Natural killer cell treated with Interleukin-12 subunit alpha and Interleukin-12 subunit beta and Interleukin-15 and Interleukin-18, amount 100 ng/mL, for 72 hours (primary cell): ENCODE data around the gene NRSN1. TPM values are rescaled to one million over a fixed set of nuclear protein-coding genes. Genes with fewer than 3 reads are reported as not detected.

ENCODE experiments used
- ATAC-seq, 2 donors: fragments of 150-1000 bp; cut with Tn5 transposase in 1 of 2; sonication (Bioruptor Pico), chemical (Tn5 transposase) in 1 of 2; 2 replicates each; pipeline ENCODE4 v1.10.0; 2021
- DNase-seq: peaks from one replicate; pipeline ENCODE4 v3.0.0; 2022; ENCODE audit warnings: low spot score
- H3K27ac Mint-ChIP-seq, 2 donors: 1 replicate in 1 of 2; 2 replicates in 1 of 2; pipeline ENCODE4 v1.8.0; 2022; ENCODE audit warnings: mixed read lengths in 2 of 2, mild to moderate bottlenecking in 1 of 2, moderate library complexity in 1 of 2
- H3K27me3 Mint-ChIP-seq, 2 donors: 1 replicate in 1 of 2; 2 replicates in 1 of 2; pipeline ENCODE4 v1.8.0; 2022; ENCODE audit warnings: mixed read lengths in 2 of 2
- H3K36me3 Mint-ChIP-seq: one replicate; pipeline ENCODE4 v1.8.0; 2022; ENCODE audit warnings: mixed read lengths
- H3K4me1 Mint-ChIP-seq, 2 donors: 1 replicate in 1 of 2; 2 replicates in 1 of 2; pipeline ENCODE4 v1.8.0; 2022; ENCODE audit warnings: low read depth in 2 of 2, mixed read lengths in 2 of 2, mild to moderate bottlenecking in 1 of 2
- H3K4me3 Mint-ChIP-seq: one replicate; pipeline ENCODE4 v1.8.0; 2022; ENCODE audit warnings: mixed read lengths
- H3K9me3 Mint-ChIP-seq: 2 replicates; pipeline ENCODE4 v1.8.0; 2022; ENCODE audit warnings: mixed read lengths
- total RNA-seq, 2 donors: library from RNA; stranded (reverse); gene quantifications; one replicate each; pipeline ENCODE4 v1.2.3, GENCODE V29; 2022

Gene NRSN1
- total RNA-seq, 2 donors from 2014 or later, result not detected

DNA sequence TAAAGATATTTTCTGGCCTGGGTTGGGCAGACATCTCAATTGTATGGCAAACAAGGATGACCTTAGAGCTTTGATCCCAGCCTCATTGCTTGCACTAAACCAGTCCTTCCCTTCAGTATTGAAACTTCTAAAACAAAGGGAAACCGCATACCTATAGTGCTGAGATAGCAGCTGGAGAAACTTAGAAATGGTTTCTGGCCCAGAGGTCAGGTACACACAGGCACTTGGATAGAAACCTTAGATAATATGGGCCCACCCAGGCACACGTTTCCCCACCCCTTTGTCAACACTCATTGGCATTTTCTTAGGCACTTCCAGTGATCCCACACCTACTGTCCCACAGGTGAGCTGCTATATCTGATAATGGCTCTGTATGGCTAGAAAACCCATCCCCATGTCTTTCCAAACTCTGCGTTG lies 22.1 kb downstream of the NRSN1 start:
- H3K27ac Mint-ChIP-seq, result no peak overlapping the region
- H3K9me3 Mint-ChIP-seq, result peaks cover 7% of the 10 kb centered on the region
- no peaks in the 10 kb centered on the region for H3K36me3 Mint-ChIP-seq
- H3K27me3 Mint-ChIP-seq, result peaks cover 0 to 7% of the 10 kb centered on the region in 2 donors
- ATAC-seq (no peak), DNase-seq (no peak)
- H3K4me1 Mint-ChIP-seq, result no peaks in the 10 kb centered on the region
- no peak overlapping the region for H3K4me3 Mint-ChIP-seq

- Mint-ChIP-seq H3K36me3 (no peaks in the 10 kb centered on the region), H3K4me1 (no peaks in the 10 kb centered on the region), H3K4me3 (no peak overlapping the region), H3K27me3 (peaks cover 0 to 7% of the 10 kb centered on the region in 2 donors), H3K27ac (no peak overlapping the region), H3K9me3 (peaks cover 7% of the 10 kb centered on the region)
- ATAC-seq (no peak), DNase-seq (no peak)
Measured at GRCh38 chr6:24148684-24149083, 22.7 kb downstream of the NRSN1 start.

DNA sequence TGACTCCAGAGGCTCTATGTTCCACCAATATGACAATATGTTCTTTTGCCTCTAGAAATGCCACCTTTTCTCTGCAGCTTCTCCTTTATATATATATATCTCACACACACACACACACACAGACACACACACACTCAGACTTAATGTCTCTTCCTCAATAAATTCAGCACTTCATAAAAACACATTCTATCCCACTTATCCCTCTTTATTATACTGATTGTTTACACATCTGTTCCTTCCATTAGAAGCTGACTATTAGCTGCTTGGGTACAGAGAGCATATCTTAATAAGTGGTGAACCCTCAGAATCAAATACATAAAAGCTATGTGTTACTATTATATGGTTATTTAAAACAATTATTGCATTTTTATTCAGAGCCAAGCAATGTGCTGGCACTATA lies 23.3 kb downstream of the NRSN1 start:
- Mint-ChIP-seq H3K4me1 (no peaks in the 10 kb centered on the region), H3K27me3 (peaks cover 0 to 7% of the 10 kb centered on the region in 2 donors), H3K9me3 (peaks cover 7% of the 10 kb centered on the region), H3K27ac (no peak overlapping the region), H3K4me3 (no peak overlapping the region), H3K36me3 (no peaks in the 10 kb centered on the region)
- DNase-seq (no peak), ATAC-seq (no peak)

GRCh38 chr6:24149836-24150235 lies 23.8 kb downstream of the NRSN1 start:
- Mint-ChIP-seq H3K36me3 (no peaks in the 10 kb centered on the region), H3K27ac (no peak overlapping the region), H3K9me3 (peaks cover 7% of the 10 kb centered on the region), H3K4me1 (no peaks in the 10 kb centered on the region), H3K4me3 (no peak overlapping the region), H3K27me3 (peaks cover 0 to 7% of the 10 kb centered on the region in 2 donors)
- DNase-seq, result no peak
- no peak for ATAC-seq

- DNase-seq (no peak), ATAC-seq (no peak)
- H3K9me3 Mint-ChIP-seq, result peaks cover 7% of the 10 kb centered on the region
- H3K4me1 Mint-ChIP-seq, result no peaks in the 10 kb centered on the region
- H3K36me3 Mint-ChIP-seq, result no peaks in the 10 kb centered on the region
- H3K4me3 Mint-ChIP-seq, result no peak overlapping the region
- no peak overlapping the region for H3K27ac Mint-ChIP-seq
- H3K27me3 Mint-ChIP-seq, result peaks cover 0 to 6% of the 10 kb centered on the region in 2 donors
Measured at GRCh38 chr6:24152014-24152413, 26.0 kb downstream of the NRSN1 start.

DNA sequence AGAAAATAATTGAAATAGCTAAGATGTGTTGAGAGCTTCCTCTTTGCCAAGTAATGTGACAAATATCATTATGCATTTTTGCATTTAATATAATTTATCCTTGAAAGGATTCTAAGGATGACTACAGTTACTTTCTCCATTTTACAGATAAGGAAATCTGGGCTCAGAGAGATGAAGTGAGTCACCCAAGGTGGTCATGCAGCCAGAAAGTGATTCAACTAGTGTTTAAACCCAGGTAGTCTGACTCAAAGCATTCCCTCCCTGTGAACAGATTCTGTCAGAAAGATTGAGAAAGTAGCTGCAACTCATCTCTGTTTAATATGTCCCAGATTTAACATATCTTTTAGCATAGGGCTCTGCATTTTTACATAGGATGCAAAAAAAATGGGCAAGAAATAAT lies 28.1 kb downstream of the NRSN1 start:
- H3K4me3 Mint-ChIP-seq, result no peak overlapping the region
- H3K9me3 Mint-ChIP-seq, result peaks cover 7% of the 10 kb centered on the region
- H3K4me1 Mint-ChIP-seq, result no peaks in the 10 kb centered on the region
- H3K36me3 Mint-ChIP-seq, result no peaks in the 10 kb centered on the region
- no peak for ATAC-seq
- H3K27ac Mint-ChIP-seq, result no peak overlapping the region
- no peak for DNase-seq
- no peaks in the 10 kb centered on the region for H3K27me3 Mint-ChIP-seq

DNA sequence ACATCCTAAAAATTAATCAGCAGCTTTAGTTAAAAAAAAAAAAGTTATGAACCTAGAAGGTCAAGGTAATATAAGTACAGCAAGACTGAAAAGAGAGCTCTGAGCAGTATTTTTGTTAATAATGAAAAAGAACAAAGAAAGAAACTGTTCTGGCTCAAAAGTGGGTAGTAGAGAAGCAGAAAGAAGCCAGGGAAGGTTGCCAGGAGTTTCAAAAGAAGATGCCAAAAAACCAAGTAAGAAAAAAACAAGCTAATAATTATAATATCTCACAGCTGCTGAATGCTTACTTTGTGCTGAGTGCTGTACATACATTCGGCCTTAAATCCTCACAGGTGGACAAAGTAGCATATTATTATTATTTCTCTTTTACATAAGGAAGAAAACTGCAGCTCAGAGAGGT lies 31.9 kb downstream of the NRSN1 start:
- Mint-ChIP-seq H3K36me3 (no peaks in the 10 kb centered on the region), H3K4me3 (no peak overlapping the region), H3K27me3 (no peaks in the 10 kb centered on the region), H3K9me3 (no peaks in the 10 kb centered on the region), H3K4me1 (no peaks in the 10 kb centered on the region), H3K27ac (no peak overlapping the region)
- ATAC-seq, result no peak
- no peak for DNase-seq

DNA sequence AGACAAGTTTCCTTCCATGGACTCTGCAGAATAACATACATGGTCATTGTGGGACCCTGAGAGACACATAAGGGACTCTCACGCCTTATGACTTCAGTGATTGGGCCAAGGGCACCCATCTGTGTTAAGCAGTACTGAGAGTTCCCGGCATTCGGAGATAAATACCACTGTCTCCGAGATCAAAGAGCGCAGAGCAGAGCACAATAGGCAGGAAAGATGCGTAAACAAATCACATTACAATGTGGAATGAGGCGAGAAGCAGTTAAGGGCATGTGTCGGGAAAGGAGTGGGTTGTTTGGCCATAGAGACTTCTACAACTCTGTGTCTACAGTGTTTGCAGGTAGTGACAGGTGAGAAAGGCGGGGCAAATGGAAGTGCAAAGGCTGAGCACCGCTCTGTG lies 57.6 kb downstream of the NRSN1 start:
- no peak for ATAC-seq
- DNase-seq, result no peak
- no peaks in the 10 kb centered on the region for H3K4me1 Mint-ChIP-seq
- H3K9me3 Mint-ChIP-seq, result no peaks in the 10 kb centered on the region
- no peak overlapping the region for H3K4me3 Mint-ChIP-seq
- H3K36me3 Mint-ChIP-seq, result no peaks in the 10 kb centered on the region
- H3K27me3 Mint-ChIP-seq, result peaks cover 0 to 5% of the 10 kb centered on the region in 2 donors
- H3K27ac Mint-ChIP-seq, result no peak overlapping the region

DNA sequence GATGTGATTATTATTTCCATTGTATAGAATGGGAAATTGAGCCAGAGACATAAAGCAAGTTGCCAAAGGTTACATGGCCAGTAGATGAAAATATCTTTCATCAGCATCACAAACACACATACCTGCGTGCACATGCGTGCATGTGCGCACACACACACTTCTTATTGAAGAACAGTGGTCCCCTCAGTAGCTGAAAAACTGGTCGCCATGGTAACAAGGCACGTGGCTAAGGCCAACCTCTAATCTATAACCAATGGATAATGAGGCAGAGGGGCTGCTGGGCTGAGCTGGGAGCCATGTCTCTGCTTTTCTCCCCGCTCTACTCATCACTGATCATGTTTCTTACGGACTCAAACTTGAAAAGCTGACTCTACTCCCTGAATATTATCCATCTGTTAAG lies 60.3 kb downstream of the NRSN1 start:
- Mint-ChIP-seq H3K36me3 (no peaks in the 10 kb centered on the region), H3K27me3 (peaks cover 5 to 18% of the 10 kb centered on the region in 2 donors), H3K9me3 (no peaks in the 10 kb centered on the region), H3K4me3 (no peak overlapping the region), H3K27ac (no peak overlapping the region), H3K4me1 (no peaks in the 10 kb centered on the region)
- ATAC-seq (no peak), DNase-seq (no peak)

- no peak overlapping the region for H3K27ac Mint-ChIP-seq
- no peaks in the 10 kb centered on the region for H3K4me1 Mint-ChIP-seq
- ATAC-seq (no peak), DNase-seq (no peak)
- H3K36me3 Mint-ChIP-seq, result no peaks in the 10 kb centered on the region
- no peak overlapping the region for H3K4me3 Mint-ChIP-seq
- H3K9me3 Mint-ChIP-seq, result peaks cover 3% of the 10 kb centered on the region
- H3K27me3 Mint-ChIP-seq, result peaks cover 12 to 30% of the 10 kb centered on the region in 2 donors
Measured at GRCh38 chr6:24187965-24188577, 62.1 kb downstream of the NRSN1 start.

GRCh38 chr6:24188578-24189080 lies 62.6 kb downstream of the NRSN1 start:
- no peak overlapping the region for H3K27ac Mint-ChIP-seq
- H3K4me1 Mint-ChIP-seq, result no peaks in the 10 kb centered on the region
- peaks cover 3% of the 10 kb centered on the region for H3K9me3 Mint-ChIP-seq
- no peaks in the 10 kb centered on the region for H3K36me3 Mint-ChIP-seq
- H3K4me3 Mint-ChIP-seq, result no peak overlapping the region
- peaks cover 12 to 34% of the 10 kb centered on the region in 2 donors for H3K27me3 Mint-ChIP-seq
- DNase-seq, result no peak
- ATAC-seq, result no peak

- Mint-ChIP-seq H3K9me3 (peaks cover 3% of the 10 kb centered on the region), H3K4me3 (no peak overlapping the region), H3K4me1 (no peaks in the 10 kb centered on the region), H3K27me3 (peaks cover 12 to 34% of the 10 kb centered on the region in 2 donors), H3K36me3 (no peaks in the 10 kb centered on the region), H3K27ac (no peak overlapping the region)
- ATAC-seq (no peak), DNase-seq (no peak)
Measured at GRCh38 chr6:24191346-24191745, 65.3 kb downstream of the NRSN1 start.

- DNase-seq, result no peak
- no peak for ATAC-seq
- Mint-ChIP-seq H3K4me1 (no peaks in the 10 kb centered on the region), H3K36me3 (no peaks in the 10 kb centered on the region), H3K4me3 (no peak overlapping the region), H3K9me3 (peaks cover 3% of the 10 kb centered on the region), H3K27ac (no peak overlapping the region), H3K27me3 (peaks cover 12 to 29% of the 10 kb centered on the region in 2 donors)
Measured at GRCh38 chr6:24193364-24193763, 67.3 kb downstream of the NRSN1 start.

DNA sequence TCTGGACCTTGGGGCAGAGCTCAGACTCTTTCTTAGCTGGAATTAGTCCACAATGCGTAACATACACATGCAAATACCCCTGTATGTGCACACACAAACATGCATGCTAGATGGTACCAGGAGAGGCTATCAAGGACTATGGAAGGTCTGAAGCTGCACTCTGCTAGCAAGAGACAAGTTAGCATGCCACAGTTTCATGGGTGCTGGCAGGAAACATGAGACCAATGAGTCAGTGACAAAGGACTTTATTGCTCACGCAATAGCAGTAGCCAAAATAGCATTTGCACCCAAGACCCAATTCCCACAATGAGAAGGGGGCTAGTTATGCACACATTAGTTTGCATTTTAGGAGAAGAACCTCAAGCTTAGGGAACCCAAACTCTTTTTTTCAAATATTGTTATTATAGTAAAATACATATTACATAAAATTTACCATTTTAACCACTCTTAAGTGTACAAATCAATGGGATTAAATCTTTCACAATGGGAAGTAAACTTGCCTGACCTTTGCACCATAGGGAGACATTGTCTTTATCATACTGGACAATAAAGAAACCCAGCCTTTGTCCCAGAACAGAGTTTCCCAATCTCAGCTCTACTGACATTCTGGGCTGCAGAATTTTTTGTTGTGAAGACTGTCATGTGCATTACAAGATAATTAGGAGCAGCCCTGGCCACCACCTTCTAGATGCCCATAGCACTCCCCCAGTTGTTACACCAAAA lies 69.1 kb downstream of the NRSN1 start:
- no peak for ATAC-seq
- peaks cover 3% of the 10 kb centered on the region for H3K9me3 Mint-ChIP-seq
- no peaks in the 10 kb centered on the region for H3K36me3 Mint-ChIP-seq
- DNase-seq, result no peak
- peaks cover 14 to 28% of the 10 kb centered on the region in 2 donors for H3K27me3 Mint-ChIP-seq
- no peaks in the 10 kb centered on the region for H3K4me1 Mint-ChIP-seq
- H3K4me3 Mint-ChIP-seq, result no peak overlapping the region
- H3K27ac Mint-ChIP-seq, result no peak overlapping the region
